Measurements from ENCODE around the gene SSR2.

SSR2 gene

GRCh38 chr1:155982106-155982505, 38.6 kb downstream of the SSR2 start:
- Histone ChIP-seq H3K9ac (ENCODE audit: low read length in 5 of 5) (peak overlapping the region; percentile 13 to 97 (median 59)), H3K27ac (ENCODE audit: low read depth, low read length) (peak overlapping the region; percentile 99), H3K4me1 (ENCODE audit: control insufficient read depth in 5 of 5, insufficient read depth in 5 of 5, low read length in 5 of 5) (peaks cover 34 to 66% (median 64%) of the 10 kb centered on the region in 5 donors), H3K9me3 (ENCODE audit: control insufficient read depth in 5 of 5, low read length in 5 of 5) (no peaks in the 10 kb centered on the region), H3K4me3 (ENCODE audit: low read depth in 1 of 5, low read length in 5 of 5) (peak overlapping the region in 4 of 5 donors; percentile 13 to 61 (median 44)), H3K36me3 (ENCODE audit: control insufficient read depth in 5 of 5, insufficient read depth in 5 of 5, low read length in 5 of 5) (no peaks in the 10 kb centered on the region), H3K27me3 (ENCODE audit: control insufficient read depth in 5 of 5, insufficient read depth in 4 of 5, low read length in 5 of 5) (no peaks in the 10 kb centered on the region)

- H3K27me3 ChIP-seq (ENCODE audit: control insufficient read depth in 5 of 5, insufficient read depth in 4 of 5, low read length in 5 of 5), result no peaks in the 10 kb centered on the region
- peak overlapping the region; percentile 1 to 52 (median 36) for H3K4me3 ChIP-seq (ENCODE audit: low read depth in 1 of 5, low read length in 5 of 5)
- no peaks in the 10 kb centered on the region for H3K9me3 ChIP-seq (ENCODE audit: control insufficient read depth in 5 of 5, low read length in 5 of 5)
- no peaks in the 10 kb centered on the region for H3K36me3 ChIP-seq (ENCODE audit: control insufficient read depth in 5 of 5, insufficient read depth in 5 of 5, low read length in 5 of 5)
- H3K27ac ChIP-seq (ENCODE audit: low read depth, low read length), result peak overlapping the region; percentile 99
- peak overlapping the region; percentile 11 to 97 (median 59) for H3K9ac ChIP-seq (ENCODE audit: low read length in 5 of 5)
- peaks cover 36 to 73% (median 70%) of the 10 kb centered on the region in 5 donors for H3K4me1 ChIP-seq (ENCODE audit: control insufficient read depth in 5 of 5, insufficient read depth in 5 of 5, low read length in 5 of 5)
Observed at GRCh38 chr1:155981266-155982088, 39.3 kb downstream of the SSR2 start.

DNA sequence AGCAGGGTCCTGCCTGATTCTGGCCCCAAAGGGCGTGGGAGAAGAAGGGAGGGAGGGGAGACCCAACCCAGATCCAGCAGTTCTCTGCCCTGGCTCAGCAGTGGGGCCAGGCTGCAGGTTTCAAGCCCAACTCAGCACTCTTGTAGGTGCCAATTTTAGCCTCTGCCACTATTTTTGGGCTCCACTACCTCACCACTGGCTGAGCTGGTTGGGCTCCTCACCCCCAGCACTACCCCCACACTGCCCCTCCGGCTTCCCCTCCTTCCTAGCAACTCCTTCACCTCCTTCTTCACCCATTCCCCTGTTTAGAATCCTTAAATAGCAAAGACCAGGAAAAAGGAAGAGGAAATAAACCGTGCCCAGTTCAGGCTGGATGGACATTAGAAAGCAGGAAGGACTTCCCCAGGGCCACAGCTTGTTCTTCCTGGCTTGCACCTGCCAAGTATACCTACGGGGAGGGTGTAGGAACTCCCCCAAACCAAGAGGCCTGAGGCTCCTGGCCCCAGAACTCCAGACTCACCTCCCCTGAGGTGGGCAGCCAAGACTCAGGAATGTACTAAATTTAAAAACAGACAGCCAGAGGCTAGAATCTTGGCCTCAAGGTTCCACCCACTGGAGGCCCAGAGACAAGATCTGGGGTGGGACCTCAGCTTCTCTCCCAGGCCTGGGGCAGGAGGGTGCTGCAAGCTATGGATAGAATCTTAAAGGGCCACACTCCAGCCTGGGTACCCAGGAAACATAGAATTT, 41.0 kb downstream of the SSR2 start:
- H3K36me3 ChIP-seq (ENCODE audit: control insufficient read depth in 5 of 5, insufficient read depth in 5 of 5, low read length in 5 of 5), result no peaks in the 10 kb centered on the region
- peak overlapping the region; percentile 99 for H3K27ac ChIP-seq (ENCODE audit: low read depth, low read length)
- H3K4me1 ChIP-seq (ENCODE audit: control insufficient read depth in 5 of 5, insufficient read depth in 5 of 5, low read length in 5 of 5), result peaks cover 40 to 90% (median 87%) of the 10 kb centered on the region in 5 donors
- H3K9me3 ChIP-seq (ENCODE audit: control insufficient read depth in 5 of 5, low read length in 5 of 5), result no peaks in the 10 kb centered on the region
- peak overlapping the region; percentile 76 to 92 (median 81) for H3K4me3 ChIP-seq (ENCODE audit: low read depth in 1 of 5, low read length in 5 of 5)
- no peaks in the 10 kb centered on the region for H3K27me3 ChIP-seq (ENCODE audit: control insufficient read depth in 5 of 5, insufficient read depth in 4 of 5, low read length in 5 of 5)
- peak overlapping the region; percentile 86 to 97 (median 92) for H3K9ac ChIP-seq (ENCODE audit: low read length in 5 of 5)

DNA sequence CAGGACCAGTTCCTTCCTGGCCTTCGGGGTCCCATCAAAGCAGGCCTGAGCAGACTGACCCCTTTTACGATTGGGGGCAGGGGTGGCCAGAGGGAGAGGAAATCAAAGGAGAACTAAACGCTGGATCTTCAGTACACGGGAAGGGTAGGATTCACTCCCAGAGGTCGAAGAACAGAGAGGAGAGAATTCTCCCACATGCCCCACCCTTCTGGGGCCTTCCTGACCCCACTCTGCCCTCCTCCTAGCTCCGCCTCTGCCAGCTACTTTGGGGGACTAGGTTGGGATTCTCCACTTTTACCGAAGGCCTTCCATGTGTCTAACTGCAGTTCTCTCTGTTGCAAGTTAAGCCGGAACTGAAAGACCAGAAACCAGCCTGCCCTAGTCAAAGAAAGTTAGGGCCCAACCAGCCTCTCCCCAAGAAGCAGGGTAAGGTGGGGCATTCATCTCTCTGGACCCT, 41.8 kb downstream of the SSR2 start:
- no peaks in the 10 kb centered on the region for H3K9me3 ChIP-seq (ENCODE audit: control insufficient read depth in 5 of 5, low read length in 5 of 5)
- peaks cover 44 to 95% (median 90%) of the 10 kb centered on the region in 5 donors for H3K4me1 ChIP-seq (ENCODE audit: control insufficient read depth in 5 of 5, insufficient read depth in 5 of 5, low read length in 5 of 5)
- peaks cover 0 to 3% (median 0%) of the 10 kb centered on the region in 5 donors for H3K36me3 ChIP-seq (ENCODE audit: control insufficient read depth in 5 of 5, insufficient read depth in 5 of 5, low read length in 5 of 5)
- peak overlapping the region; percentile 76 to 92 (median 81) for H3K4me3 ChIP-seq (ENCODE audit: low read depth in 1 of 5, low read length in 5 of 5)
- no peaks in the 10 kb centered on the region for H3K27me3 ChIP-seq (ENCODE audit: control insufficient read depth in 5 of 5, insufficient read depth in 4 of 5, low read length in 5 of 5)
- H3K9ac ChIP-seq (ENCODE audit: low read length in 5 of 5), result peak overlapping the region; percentile 86 to 97 (median 92)
- H3K27ac ChIP-seq (ENCODE audit: low read depth, low read length), result peak overlapping the region; percentile 99

- Histone ChIP-seq H3K9me3 (ENCODE audit: control insufficient read depth in 5 of 5, low read length in 5 of 5) (no peaks in the 10 kb centered on the region), H3K4me3 (ENCODE audit: low read depth in 1 of 5, low read length in 5 of 5) (peak within 1 kb of the TSS; percentile 77 to 98 (median 88)), H3K36me3 (ENCODE audit: control insufficient read depth in 5 of 5, insufficient read depth in 5 of 5, low read length in 5 of 5) (peaks cover 0 to 3% (median 0%) of the 10 kb centered on the region in 5 donors), H3K9ac (ENCODE audit: low read length in 5 of 5) (peak within 1 kb of the TSS; percentile 86 to 97 (median 92)), H3K27ac (ENCODE audit: low read depth, low read length) (peak within 1 kb of the TSS; percentile 99), H3K27me3 (ENCODE audit: control insufficient read depth in 5 of 5, insufficient read depth in 4 of 5, low read length in 5 of 5) (no peaks in the 10 kb centered on the region), H3K4me1 (ENCODE audit: control insufficient read depth in 5 of 5, insufficient read depth in 5 of 5, low read length in 5 of 5) (peaks cover 41 to 95% (median 90%) of the 10 kb centered on the region in 5 donors)
Observed at GRCh38 chr1:155978325-155978972, 42.3 kb downstream of the SSR2 start, which contains the start of gene ARHGEF2. TSS of gene ARHGEF2 (minus strand) at chr1:155978547. CDS start at chr1:155978427, 120 bp downstream.

GRCh38 chr1:155977690-155978324, 42.9 kb downstream of the SSR2 start:
- peak overlapping the region; percentile 86 to 97 (median 92) for H3K9ac ChIP-seq (ENCODE audit: low read length in 5 of 5)
- no peaks in the 10 kb centered on the region for H3K9me3 ChIP-seq (ENCODE audit: control insufficient read depth in 5 of 5, low read length in 5 of 5)
- peaks cover 0 to 3% (median 2%) of the 10 kb centered on the region in 5 donors for H3K36me3 ChIP-seq (ENCODE audit: control insufficient read depth in 5 of 5, insufficient read depth in 5 of 5, low read length in 5 of 5)
- H3K4me1 ChIP-seq (ENCODE audit: control insufficient read depth in 5 of 5, insufficient read depth in 5 of 5, low read length in 5 of 5), result peaks cover 41 to 95% (median 88%) of the 10 kb centered on the region in 5 donors
- H3K4me3 ChIP-seq (ENCODE audit: low read depth in 1 of 5, low read length in 5 of 5), result peak overlapping the region; percentile 77 to 98 (median 88)
- no peaks in the 10 kb centered on the region for H3K27me3 ChIP-seq (ENCODE audit: control insufficient read depth in 5 of 5, insufficient read depth in 4 of 5, low read length in 5 of 5)
- H3K27ac ChIP-seq (ENCODE audit: low read depth, low read length), result peak overlapping the region; percentile 99

DNA sequence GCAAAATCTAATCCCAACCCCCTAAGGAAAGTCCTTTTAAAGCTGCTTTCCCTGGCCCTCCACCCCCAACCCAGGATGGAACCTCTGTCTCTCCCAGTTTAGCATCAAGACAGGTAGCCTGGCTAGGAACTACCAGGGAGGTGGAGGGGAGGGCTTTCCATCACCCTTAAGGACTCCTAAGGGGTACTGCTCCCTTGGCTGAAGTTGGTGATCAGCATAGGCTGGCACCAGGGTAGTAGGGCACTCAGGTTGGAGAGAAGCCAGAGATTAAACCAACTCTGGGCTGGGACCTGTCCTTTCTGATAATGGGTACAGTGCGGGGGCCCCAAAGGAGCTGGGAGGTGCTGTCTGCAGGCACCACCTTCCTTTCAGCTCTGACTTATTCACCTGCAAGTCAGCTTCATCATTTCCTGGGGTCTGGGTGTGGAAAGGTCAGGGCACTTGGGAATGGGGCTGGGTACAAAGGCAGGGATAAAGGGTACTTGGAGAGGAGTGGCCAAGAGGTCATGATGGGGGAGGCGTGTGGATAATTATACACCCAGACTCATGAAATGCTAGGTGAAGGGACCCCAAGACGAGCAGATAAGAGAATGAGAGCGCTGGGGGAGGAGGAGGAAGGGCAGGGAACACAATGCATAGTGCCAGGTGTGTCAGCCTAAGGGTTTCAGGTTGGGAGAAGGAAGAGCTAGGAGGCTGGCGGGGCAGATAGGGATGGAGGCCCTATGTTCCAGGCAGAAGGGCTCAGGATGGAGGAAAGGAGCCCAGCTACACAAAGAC, 43.6 kb downstream of the SSR2 start:
- Histone ChIP-seq H3K27ac (ENCODE audit: low read depth, low read length) (peak overlapping the region; percentile 99), H3K36me3 (ENCODE audit: control insufficient read depth in 5 of 5, insufficient read depth in 5 of 5, low read length in 5 of 5) (peaks cover 0 to 9% (median 2%) of the 10 kb centered on the region in 5 donors), H3K4me3 (ENCODE audit: low read depth in 1 of 5, low read length in 5 of 5) (peak overlapping the region; percentile 77 to 98 (median 88)), H3K9me3 (ENCODE audit: control insufficient read depth in 5 of 5, low read length in 5 of 5) (no peaks in the 10 kb centered on the region), H3K9ac (ENCODE audit: low read length in 5 of 5) (peak overlapping the region; percentile 86 to 93 (median 89)), H3K4me1 (ENCODE audit: control insufficient read depth in 5 of 5, insufficient read depth in 5 of 5, low read length in 5 of 5) (peaks cover 41 to 95% (median 88%) of the 10 kb centered on the region in 5 donors), H3K27me3 (ENCODE audit: control insufficient read depth in 5 of 5, insufficient read depth in 4 of 5, low read length in 5 of 5) (no peaks in the 10 kb centered on the region)

DNA sequence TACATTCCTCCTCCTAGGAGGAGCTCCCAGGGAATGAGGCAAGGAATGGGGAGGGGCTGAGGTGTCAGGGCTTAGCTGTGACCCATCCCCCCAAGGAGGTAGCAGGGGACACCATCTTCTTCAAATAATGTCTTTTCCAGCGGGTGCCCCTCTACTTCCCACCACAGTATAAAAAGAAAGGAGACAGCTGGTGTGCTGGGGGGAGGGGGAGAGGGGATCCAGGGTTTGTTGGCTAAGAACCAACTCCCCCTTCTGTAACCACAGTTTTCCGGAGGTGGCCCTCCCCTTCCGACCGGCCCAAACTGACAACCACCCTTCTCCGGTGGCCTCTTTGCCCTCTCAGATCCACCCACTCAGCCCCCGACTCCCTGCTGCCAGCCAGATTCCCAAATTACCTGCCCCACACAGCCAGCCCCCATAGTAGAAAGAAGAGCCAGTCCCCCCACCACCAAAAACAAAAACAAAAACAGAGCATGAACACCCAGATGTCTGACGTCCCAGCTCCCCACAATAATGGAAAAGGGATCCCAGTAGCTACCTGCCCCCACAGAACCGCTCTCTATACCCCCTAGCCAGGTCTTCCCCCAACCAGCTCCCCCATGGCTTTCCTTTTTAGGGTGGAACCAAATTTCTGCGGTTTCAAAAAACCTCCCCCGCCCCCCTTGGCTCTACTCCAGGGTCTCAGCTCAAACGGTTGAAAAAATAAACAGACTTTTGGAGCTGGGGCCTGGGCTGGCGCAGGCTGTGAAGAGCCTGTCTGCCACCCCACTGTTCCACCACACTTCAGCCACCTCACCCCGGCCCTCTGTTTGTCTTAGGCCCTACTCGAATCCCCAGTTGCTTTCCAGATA, 44.5 kb downstream of the SSR2 start:
- H3K36me3 ChIP-seq (ENCODE audit: control insufficient read depth in 5 of 5, insufficient read depth in 5 of 5, low read length in 5 of 5), result peaks cover 0 to 10% (median 3%) of the 10 kb centered on the region in 5 donors

More for the DNA sequence above, 44.5 kb downstream of the SSR2 start:
- H3K9ac ChIP-seq (ENCODE audit: low read length in 5 of 5), result peak overlapping the region; percentile 86 to 93 (median 89)
- H3K4me3 ChIP-seq (ENCODE audit: low read depth in 1 of 5, low read length in 5 of 5), result peak overlapping the region; percentile 77 to 98 (median 88)
- peaks cover 35 to 93% (median 88%) of the 10 kb centered on the region in 5 donors for H3K4me1 ChIP-seq (ENCODE audit: control insufficient read depth in 5 of 5, insufficient read depth in 5 of 5, low read length in 5 of 5)
- H3K27ac ChIP-seq (ENCODE audit: low read depth, low read length), result peak overlapping the region; percentile 99
- H3K27me3 ChIP-seq (ENCODE audit: control insufficient read depth in 5 of 5, insufficient read depth in 4 of 5, low read length in 5 of 5), result no peaks in the 10 kb centered on the region
- H3K9me3 ChIP-seq (ENCODE audit: control insufficient read depth in 5 of 5, low read length in 5 of 5), result no peaks in the 10 kb centered on the region

All from subcutaneous abdominal adipose tissue (tissue), 5 donors.